Mucosa of stomach (tissue), 1 donor: ENCODE data around the gene TSBP1.

ENCODE experiments used
- H3K27me3 ChIP-seq: one replicate; pipeline ENCODE4 v1.7.0; 2013; ENCODE audit warnings: mild to moderate bottlenecking, low read length; ENCODE audit not compliant: control insufficient read depth, insufficient read depth
- H3K36me3 ChIP-seq: one replicate; pipeline ENCODE4 v1.7.0; 2013; ENCODE audit warnings: low read length; ENCODE audit not compliant: control insufficient read depth, insufficient read depth
- H3K4me1 ChIP-seq: one replicate; pipeline ENCODE4 v1.7.0; 2013; ENCODE audit warnings: mild to moderate bottlenecking, low read length; ENCODE audit not compliant: control insufficient read depth, insufficient read depth
- H3K4me3 ChIP-seq: one replicate; pipeline ENCODE4 v1.7.0; 2013; ENCODE audit warnings: low read length
- H3K9ac ChIP-seq: one replicate; pipeline ENCODE4 v1.7.0; 2013; ENCODE audit warnings: mild to moderate bottlenecking, low read length, moderate library complexity
- H3K9me3 ChIP-seq: one replicate; pipeline ENCODE4 v1.7.0; 2013; ENCODE audit warnings: mild to moderate bottlenecking, low read length, moderate library complexity; ENCODE audit not compliant: control insufficient read depth
- donor health status: Pancreatic carcinoma.

TSBP1 gene, protein sequence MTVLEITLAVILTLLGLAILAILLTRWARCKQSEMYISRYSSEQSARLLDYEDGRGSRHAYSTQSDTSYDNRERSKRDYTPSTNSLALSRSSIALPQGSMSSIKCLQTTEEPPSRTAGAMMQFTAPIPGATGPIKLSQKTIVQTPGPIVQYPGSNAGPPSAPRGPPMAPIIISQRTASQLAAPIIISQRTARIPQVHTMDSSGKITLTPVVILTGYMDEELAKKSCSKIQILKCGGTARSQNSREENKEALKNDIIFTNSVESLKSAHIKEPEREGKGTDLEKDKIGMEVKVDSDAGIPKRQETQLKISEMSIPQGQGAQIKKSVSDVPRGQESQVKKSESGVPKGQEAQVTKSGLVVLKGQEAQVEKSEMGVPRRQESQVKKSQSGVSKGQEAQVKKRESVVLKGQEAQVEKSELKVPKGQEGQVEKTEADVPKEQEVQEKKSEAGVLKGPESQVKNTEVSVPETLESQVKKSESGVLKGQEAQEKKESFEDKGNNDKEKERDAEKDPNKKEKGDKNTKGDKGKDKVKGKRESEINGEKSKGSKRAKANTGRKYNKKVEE

DNA sequence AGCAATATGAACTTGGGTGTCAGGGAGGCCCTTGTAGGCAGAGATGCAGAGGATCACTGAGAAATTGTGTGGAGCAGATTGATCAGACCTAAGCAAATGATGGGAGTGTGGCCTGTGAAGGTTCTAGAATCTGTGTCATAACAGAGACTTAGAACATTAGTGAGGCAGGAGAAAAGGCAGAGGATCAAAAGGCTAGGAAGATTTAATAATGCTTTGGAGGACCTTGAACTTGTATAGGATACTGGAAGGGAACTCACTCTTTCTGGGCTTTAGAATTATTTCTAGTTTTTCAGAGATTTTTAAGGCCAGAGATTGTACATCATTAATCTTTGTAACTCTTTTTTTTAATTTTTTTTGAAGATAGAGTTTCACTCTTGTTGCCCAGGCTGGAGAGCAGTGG is at the start of gene TSBP1:
TSBP1 (minus strand) TSS at position 101 of the 400 bp plus-strand sequence. CDS start 197 bp downstream, outside the sequence.
- Histone ChIP-seq H3K4me3 (no peak within 1 kb of the TSS), H3K36me3 (no peaks in the 10 kb centered on the region), H3K27me3 (no peaks in the 10 kb centered on the region), H3K9ac (no peak within 1 kb of the TSS), H3K9me3 (no peaks in the 10 kb centered on the region), H3K4me1 (no peaks in the 10 kb centered on the region)

- Histone ChIP-seq H3K36me3 (no peaks in the 10 kb centered on the region), H3K27me3 (peaks cover 9% of the 10 kb centered on the region), H3K9me3 (no peaks in the 10 kb centered on the region), H3K4me1 (no peaks in the 10 kb centered on the region), H3K9ac (no peak overlapping the region), H3K4me3 (no peak overlapping the region)
Observed at GRCh38 chr6:32416036-32416435, 44.3 kb upstream of the TSBP1 start.

DNA sequence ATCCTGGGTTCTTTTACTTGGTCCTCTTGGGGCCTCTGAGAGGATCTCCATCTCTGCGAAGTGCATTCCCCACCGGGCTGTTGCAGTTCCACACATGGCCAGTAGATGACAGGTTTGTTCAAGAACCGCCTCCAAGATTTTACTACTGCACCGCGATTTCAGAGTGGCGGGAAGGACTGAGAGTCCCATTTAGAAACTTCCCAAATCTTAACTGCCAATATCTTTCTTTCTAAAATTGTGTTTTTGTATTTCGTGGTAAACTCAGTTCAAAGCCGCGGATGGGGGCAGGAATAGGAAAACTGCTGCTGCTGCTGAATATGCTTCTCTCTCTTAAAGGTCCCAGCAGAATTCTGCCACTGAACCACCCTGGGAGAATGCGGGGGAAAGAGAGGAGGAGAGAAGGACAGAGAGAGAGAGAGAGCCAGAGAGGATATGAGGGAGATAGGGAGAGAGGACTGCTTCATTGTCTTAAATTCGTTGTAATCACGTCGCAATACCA is 43.9 kb upstream of the TSBP1 start:
- Histone ChIP-seq H3K36me3 (no peaks in the 10 kb centered on the region), H3K4me1 (no peaks in the 10 kb centered on the region), H3K4me3 (no peak overlapping the region), H3K9ac (no peak overlapping the region), H3K9me3 (no peaks in the 10 kb centered on the region), H3K27me3 (peaks cover 9% of the 10 kb centered on the region)

GRCh38 chr6:32413427-32414047 is 41.8 kb upstream of the TSBP1 start:
- Histone ChIP-seq H3K4me3 (no peak overlapping the region), H3K4me1 (no peaks in the 10 kb centered on the region), H3K36me3 (no peaks in the 10 kb centered on the region), H3K9ac (no peak overlapping the region), H3K9me3 (no peaks in the 10 kb centered on the region), H3K27me3 (peaks cover 12% of the 10 kb centered on the region)

GRCh38 chr6:32411566-32412327 is 40.0 kb upstream of the TSBP1 start:
- H3K9me3 ChIP-seq: no peaks in the 10 kb centered on the region
- peaks cover 12% of the 10 kb centered on the region for H3K27me3 ChIP-seq
- H3K36me3 ChIP-seq: no peaks in the 10 kb centered on the region
- no peak overlapping the region for H3K9ac ChIP-seq
- H3K4me1 ChIP-seq: no peaks in the 10 kb centered on the region
- H3K4me3 ChIP-seq: no peak overlapping the region

GRCh38 chr6:32410906-32411305 is 39.2 kb upstream of the TSBP1 start:
- Histone ChIP-seq H3K4me1 (no peaks in the 10 kb centered on the region), H3K9me3 (no peaks in the 10 kb centered on the region), H3K27me3 (peaks cover 8% of the 10 kb centered on the region), H3K36me3 (no peaks in the 10 kb centered on the region), H3K9ac (no peak overlapping the region), H3K4me3 (no peak overlapping the region)

DNA sequence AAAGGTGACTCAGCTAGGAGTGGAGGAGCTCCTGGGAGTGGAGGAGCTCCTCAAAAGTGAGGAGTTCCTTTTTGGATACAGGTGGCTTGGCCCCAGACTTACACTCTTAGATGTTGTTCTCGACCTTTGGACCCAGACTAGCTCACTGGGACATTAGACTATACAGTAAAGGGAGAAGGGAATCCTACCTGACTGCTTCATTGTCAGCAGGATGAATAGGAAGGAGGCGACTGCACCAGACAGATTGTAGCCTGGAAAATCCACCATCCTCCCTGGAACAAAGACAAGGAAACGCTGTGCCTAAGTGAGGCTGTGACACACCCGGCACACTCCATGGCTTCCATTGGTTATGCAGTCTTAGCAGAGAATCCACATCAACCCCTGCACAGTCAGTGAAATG is 35.2 kb upstream of the TSBP1 start, which contains the start of gene BTNL2:
BTNL2 (minus strand) TSS at position 325 of the 400 bp plus-strand sequence; CDS start at position 267, 58 bp downstream.
- Histone ChIP-seq H3K36me3 (no peaks in the 10 kb centered on the region), H3K27me3 (peaks cover 13% of the 10 kb centered on the region), H3K9me3 (no peaks in the 10 kb centered on the region), H3K4me3 (no peak within 1 kb of the TSS), H3K9ac (no peak within 1 kb of the TSS), H3K4me1 (no peaks in the 10 kb centered on the region)

DNA sequence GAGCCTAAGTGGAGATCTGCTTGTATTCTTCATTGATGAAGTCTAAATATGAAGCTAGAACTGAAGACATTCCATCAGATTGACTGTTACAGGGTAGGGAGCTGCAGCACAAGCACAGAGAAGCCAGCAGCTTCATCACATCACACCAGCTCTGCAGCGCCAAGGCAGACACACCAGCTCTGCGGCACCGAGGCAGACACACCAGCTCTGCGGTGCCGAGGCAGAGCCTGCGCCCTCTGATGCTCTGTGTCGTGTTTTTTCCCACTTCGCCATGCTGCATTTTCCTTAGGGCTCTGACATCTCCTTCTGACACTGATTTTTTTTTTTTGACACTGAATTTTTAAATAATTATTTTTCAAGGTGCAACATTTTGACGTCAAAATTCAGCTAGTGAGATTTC is 34.5 kb upstream of the TSBP1 start:
- Histone ChIP-seq H3K27me3 (peaks cover 13% of the 10 kb centered on the region), H3K4me3 (no peak overlapping the region), H3K9ac (no peak overlapping the region), H3K4me1 (no peaks in the 10 kb centered on the region), H3K36me3 (no peaks in the 10 kb centered on the region), H3K9me3 (no peaks in the 10 kb centered on the region)

- peaks cover 13% of the 10 kb centered on the region for H3K27me3 ChIP-seq
Observed at GRCh38 chr6:32405656-32406055, 34.0 kb upstream of the TSBP1 start.

DNA sequence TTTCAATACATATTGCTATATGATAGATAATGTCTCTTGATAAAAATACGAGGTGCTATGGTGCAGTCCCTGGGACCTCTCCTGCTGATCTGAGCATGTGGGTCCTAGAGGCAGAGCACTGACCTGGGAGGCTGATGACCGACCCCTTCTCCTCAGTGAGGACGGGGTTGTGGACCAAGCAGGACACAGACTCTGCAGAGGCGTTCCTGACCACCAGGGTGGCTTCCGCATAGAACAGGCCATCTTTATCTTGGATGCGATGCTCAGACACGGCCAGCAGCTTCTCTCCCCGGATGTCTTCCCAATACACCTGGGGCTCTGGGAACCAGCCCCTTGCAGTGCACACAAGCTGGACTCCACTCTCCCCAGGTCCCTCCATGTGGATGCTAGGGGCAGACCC is 31.1 kb upstream of the TSBP1 start:
- no peak overlapping the region for H3K4me3 ChIP-seq
- H3K36me3 ChIP-seq: no peaks in the 10 kb centered on the region
- no peaks in the 10 kb centered on the region for H3K4me1 ChIP-seq
- H3K27me3 ChIP-seq: peaks cover 9% of the 10 kb centered on the region
- H3K9ac ChIP-seq: no peak overlapping the region
- H3K9me3 ChIP-seq: no peaks in the 10 kb centered on the region

More at GRCh38 chr6:32405656-32406055, 34.0 kb upstream of the TSBP1 start:
- H3K4me1 ChIP-seq: no peaks in the 10 kb centered on the region
- H3K9ac ChIP-seq: no peak overlapping the region
- no peaks in the 10 kb centered on the region for H3K9me3 ChIP-seq
- H3K36me3 ChIP-seq: no peaks in the 10 kb centered on the region
- H3K4me3 ChIP-seq: no peak overlapping the region

- H3K4me1 ChIP-seq: no peaks in the 10 kb centered on the region
- H3K9me3 ChIP-seq: no peaks in the 10 kb centered on the region
- H3K4me3 ChIP-seq: no peak overlapping the region
- H3K9ac ChIP-seq: no peak overlapping the region
- peaks cover 9% of the 10 kb centered on the region for H3K27me3 ChIP-seq
- no peaks in the 10 kb centered on the region for H3K36me3 ChIP-seq
Observed at GRCh38 chr6:32401284-32401963, 29.7 kb upstream of the TSBP1 start.
